K562 (cell line): Measurements from ENCODE around the gene APOLD1. TPM values are rescaled to one million over a fixed set of nuclear protein-coding genes. Genes with fewer than 3 reads are reported as not detected.

Experiments used
- ATAC-seq: fragments of 200-7000 bp; cut with Tn5 transposase; 3 replicates; pipeline ENCODE4 v1.9.1; 2020; ENCODE audit warnings: moderate library complexity
- BruUV-seq: library from RNA; stranded (reverse); fragments of 400-500 nt; replicated peaks from 2 replicates; lab custom pipeline; 2021; lab: Mats Ljungman, UMichigan
- CTCF ChIA-PET: fragments of 300-600 bp; formaldehyde crosslinking; extraction: SDS; loops from one replicate; lab custom pipeline; 2021; ENCODE audit warnings: low intra/inter-chr PET ratio; lab: Yijun Ruan, JAX
- POLR2A ChIA-PET: fragments of 300-600, 350-650 bp; sonication (Branson Sonifier 250); formaldehyde crosslinking; extraction: SDS; loops from one replicate; lab custom pipeline; 2021; ENCODE audit warnings: antibody characterized with exemption, inconsistent platforms; lab: Yijun Ruan, JAX
- DNase-seq, 4 experiments: peaks; one replicate each; pipeline versions ENCODE4 v3.0.0 to v3.0.0-alpha.2; 2011 to 2018; ENCODE audit warnings: low spot score in 3 of 4, mixed read lengths in 3 of 4; ENCODE audit errors: extremely low read depth in 1 of 4
- FAIRE-seq: peaks from 2 replicates; lab custom pipeline; 2011; peaks lifted over from hg19 to GRCh38; lab: Jason Lieb, UNC
- H2AFZ ChIP-seq: 2 replicates; pipeline ENCODE4 v1.6.0; 2011; ENCODE audit warnings: low read depth, low read length, control low read depth, inconsistent platforms
- H3K27ac ChIP-seq: fragments of 200-600 bp; 3 replicates; pipeline ENCODE4 v1.8.0; 2011; ENCODE audit warnings: low read depth, mild to moderate bottlenecking, control low read depth, inconsistent platforms, low read length, moderate library complexity, mixed read lengths; ENCODE audit errors: extremely low read depth
- H3K27me3 ChIP-seq, 2 experiments: fragments of 300-600 bp in 1 of 2; 2 replicates in 1 of 2; 3 replicates in 1 of 2; pipeline versions ENCODE4 v1.6.0 to v1.8.0; 2011; ENCODE audit warnings: inconsistent platforms in 2 of 2, low read length in 2 of 2, mild to moderate bottlenecking in 1 of 2, mixed read lengths in 1 of 2, moderate library complexity in 1 of 2; ENCODE audit not compliant: control insufficient read depth in 2 of 2, insufficient read depth in 2 of 2
- H3K36me3 ChIP-seq: fragments of 300-600 bp; 3 replicates; pipeline ENCODE4 v1.8.0; 2011; ENCODE audit warnings: mild to moderate bottlenecking, low read length, inconsistent platforms; ENCODE audit not compliant: control insufficient read depth, insufficient read depth
- H3K4me1 ChIP-seq, 2 experiments: fragments of 200-600 bp in 1 of 2; replicated peaks in 1 of 2; 2 replicates in 1 of 2; 3 replicates in 1 of 2; pipeline versions ENCODE4 v1.5.1 to v1.8.0; 2011; ENCODE audit warnings: inconsistent platforms in 2 of 2, low read length in 2 of 2, mild to moderate bottlenecking in 1 of 2, mixed read lengths in 1 of 2, moderate library complexity in 1 of 2; ENCODE audit not compliant: control insufficient read depth in 2 of 2, insufficient read depth in 2 of 2
- H3K4me2 ChIP-seq: 2 replicates; pipeline ENCODE4 v1.6.1; 2011; ENCODE audit warnings: low read length, control low read depth, inconsistent platforms, mixed read lengths; ENCODE audit not compliant: insufficient read depth
- H3K4me3 ChIP-seq: fragments of 200-600 bp; sonication (generic), shearing (Covaris generic); 2 replicates; pipeline ENCODE4 v1.5.1; 2016; ENCODE audit warnings: control low read depth, inconsistent platforms
- H3K79me2 ChIP-seq: fragments of 200-600 bp; 3 replicates; pipeline ENCODE4 v1.8.0; 2011; ENCODE audit warnings: low read length, inconsistent platforms; ENCODE audit not compliant: control insufficient read depth, insufficient read depth
- H3K9ac ChIP-seq, 2 experiments: 2 replicates each; pipeline versions ENCODE4 v1.6.0 to v1.6.1; 2011; ENCODE audit warnings: low read depth in 2 of 2, low read length in 2 of 2, control low read depth in 1 of 2, inconsistent platforms in 1 of 2, mild to moderate bottlenecking in 1 of 2, mixed read lengths in 1 of 2; ENCODE audit not compliant: insufficient read depth in 1 of 2
- H3K9me1 ChIP-seq: one replicate; pipeline ENCODE4 v1.6.0; 2011; ENCODE audit warnings: inconsistent platforms, mild to moderate bottlenecking, low read length, moderate library complexity; ENCODE audit not compliant: control insufficient read depth, insufficient read depth
- H3K9me3 ChIP-seq: replicated peaks from 2 replicates; pipeline ENCODE4 v1.5.1; 2011; ENCODE audit warnings: low read depth, low read length, inconsistent platforms; ENCODE audit not compliant: control insufficient read depth, insufficient read depth
- H4K20me1 ChIP-seq: replicated peaks from 2 replicates; pipeline ENCODE4 v1.6.1; 2011; ENCODE audit warnings: low read length, inconsistent platforms, mixed read lengths; ENCODE audit not compliant: control insufficient read depth, insufficient read depth
- GTF2F1 ChIP-seq: IDR thresholded peaks from 2 replicates; pipeline ENCODE4 v1.6.1; 2011; ENCODE audit warnings: low read depth, low read length, improper control_type of control experiment
- HDAC8 ChIP-seq: fragments of 450-650 bp; IDR thresholded peaks from 2 replicates; pipeline ENCODE4 v1.6.1; 2016; ENCODE audit warnings: mild to moderate bottlenecking, missing genetic modification characterization, moderate library complexity, missing compliant biosample characterization
- ID3 ChIP-seq, 2 experiments: fragments of 250-450 bp in 1 of 2; fragments of 450-650 bp in 1 of 2; sonication (Bioruptor Pico) in 1 of 2; IDR thresholded peaks; 2 replicates each; pipeline versions ENCODE4 v1.6.1 to v1.8.0; 2016 to 2021; ENCODE audit warnings: mild to moderate bottlenecking in 2 of 2, moderate library complexity in 2 of 2, missing compliant biosample characterization in 1 of 2, missing genetic modification characterization in 1 of 2
- JUN ChIP-seq, 2 experiments: sonication (generic) in 1 of 2; formaldehyde crosslinking in 1 of 2; IDR thresholded peaks; 2 replicates each; pipeline versions ENCODE4 v1.6.1 to v1.8.0; 2012 to 2022; ENCODE audit warnings: borderline replicate concordance in 2 of 2, mild to moderate bottlenecking in 2 of 2, improper control_type of control experiment in 1 of 2, low read depth in 1 of 2, low read length in 1 of 2, missing genetic modification reagents in 1 of 2
- LARP7 ChIP-seq: fragments of 450-650 bp; IDR thresholded peaks from 2 replicates; pipeline ENCODE4 v1.6.1; 2016
- SIN3A ChIP-seq, 2 experiments: fragments of 150-350 bp in 1 of 2; IDR thresholded peaks; 2 replicates each; pipeline ENCODE4 v1.6.1; 2011 to 2016; ENCODE audit warnings: borderline replicate concordance in 2 of 2, low read depth in 2 of 2, low read length in 2 of 2, mild to moderate bottlenecking in 2 of 2, moderate library complexity in 2 of 2; ENCODE audit not compliant: control insufficient read depth in 1 of 2
- WGBS: fragments of 100-300 bp; shearing (Covaris generic); methylation state at CpG from one replicate; pipeline ENCODE4 v1.1.6; 2016; ENCODE audit warnings: low coverage, mixed read lengths; ENCODE audit not compliant: insufficient coverage; ENCODE audit errors: missing lambda C conversion rate; 5-methylcytosine and 5-hydroxymethylcytosine counted together
- in situ Hi-C: fragments of 300-500 bp; cut with MboI; formaldehyde crosslinking; loops from 4 replicates; pipeline ENCODE4 v1.15.0; 2018; ENCODE audit warnings: inconsistent platforms, mixed read lengths
- intact Hi-C: fragments of 100-400 bp; cut with micrococcal nuclease; formaldehyde crosslinking; loops from 2 replicates; pipeline ENCODE4 v1.14.2; 2022
- polyA plus RNA-seq, 8 experiments: library from polyadenylated mRNA; depleted of rRNA in 4 of 8; stranded (reverse) in 5 of 8; unstranded in 3 of 8; fragments of >200 nt; fragmentation: Nextera tagmentation in 2 of 8; fragmentation: Illumina TruSeq in 1 of 8; extraction: Ambion mirVana in 2 of 8; extraction: Trizol in 1 of 8; gene quantifications; 2 replicates each; pipeline versions ENCODE4 v1.2.1 to v1.2.3, GENCODE V29; 2011 to 2014; ENCODE audit warnings: inconsistent platforms in 1 of 8, missing spikeins in 1 of 8
- total RNA-seq, 7 experiments: library from RNA; depleted of rRNA in 6 of 7; stranded (reverse); fragments of >200 nt in 6 of 7; fragmentation: Illumina TruSeq in 2 of 7; extraction: Trizol in 2 of 7; gene quantifications; 2 replicates each; pipeline versions ENCODE4 v1.2.1 to v1.2.3, GENCODE V29; 2011 to 2021; ENCODE audit warnings: low replicate concordance in 1 of 7

Gene APOLD1
- total and polyA plus RNA-seq, 9 of the 15 experiments (the other 6 are each of a cell fraction or from before 2014, with no cell fraction given): 0.28 to 1.1 (median 0.61) TPM

DNA sequence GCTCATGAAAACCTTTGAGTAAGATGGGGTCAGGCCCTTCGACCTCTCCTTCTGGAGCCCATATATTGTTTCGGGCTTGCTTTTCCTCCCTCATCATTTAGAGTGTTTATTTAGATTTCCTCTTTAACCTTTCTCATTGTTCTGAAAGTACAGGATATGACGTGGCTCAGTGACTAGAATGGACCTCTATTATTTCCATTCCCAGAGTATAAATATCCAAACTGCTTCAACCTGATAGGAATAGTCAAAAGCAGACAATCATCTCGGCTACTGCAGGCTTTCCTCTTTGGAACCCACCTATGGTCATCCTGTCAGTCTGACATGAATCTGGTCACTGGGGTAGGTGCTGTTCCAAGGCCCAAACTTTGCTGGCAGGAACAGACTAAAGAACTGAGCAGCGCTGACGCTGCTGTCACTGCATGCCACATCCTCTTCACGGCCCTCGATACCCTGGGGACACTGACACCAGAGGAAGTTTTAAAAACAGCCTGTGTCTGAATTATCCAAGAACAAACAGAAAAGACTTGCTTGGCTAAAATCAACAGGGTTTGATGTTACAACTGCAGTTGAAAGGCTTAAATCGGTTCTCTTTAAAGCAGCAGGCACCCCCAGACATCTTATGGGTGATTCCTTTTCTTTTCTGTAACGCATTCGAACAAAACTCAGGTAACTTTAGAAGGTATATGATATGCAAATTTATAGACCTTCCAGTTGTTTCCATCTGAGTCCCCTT, 22.7 kb downstream of the APOLD1 start:
- no peak overlapping the region for H3K27ac ChIP-seq
- in situ Hi-C loops: no loop called here
- no peaks in the 10 kb centered on the region for H4K20me1 ChIP-seq
- no peak overlapping the region for H3K4me2 ChIP-seq
- H3K79me2 ChIP-seq: peaks cover under 1% of the 10 kb centered on the region; the same call in 2 of the 3 replicates
- no peak overlapping the region for H2AFZ ChIP-seq
- H3K9me1 ChIP-seq: no peaks in the 10 kb centered on the region
- no TSS peak for BruUV-seq
- WGBS: 74% methylated on average over 11 of the region's 11 CpGs
- H3K36me3 ChIP-seq: no peaks in the 10 kb centered on the region
- FAIRE-seq: no peak
- peaks cover 8 to 28% of the 10 kb centered on the region in 2 experiments for H3K4me1 ChIP-seq
- intact Hi-C loops: no loop called here
- TF ChIP-seq SIN3A (IDR thresholded peaks at IDR 0.05; ENCODE audit: borderline replicate concordance in 2 of 2, control insufficient read depth in 1 of 2, low read depth in 2 of 2, low read length in 2 of 2) (no peak), HDAC8 (tag) (no peak), JUN (IDR thresholded peaks at IDR 0.05; ENCODE audit: borderline replicate concordance, low read depth, low read length) (no peak), JUN (CRISPR knock-in tag; IDR thresholded peaks at IDR 0.05; ENCODE audit: borderline replicate concordance) (no peak), LARP7 (no peak), GTF2F1 (no peak), ID3 (CRISPR knock-in tag; IDR thresholded peaks at IDR 0.05) (no peak), ID3 (tag; IDR thresholded peaks at IDR 0.05) (no peak)
- TF ChIP-seq, all 486 proteins: peak for 0
- H3K9me3 ChIP-seq: no peaks in the 10 kb centered on the region
- CTCF ChIA-PET: no interaction called here
- DNase-seq (no peak), ATAC-seq (no peak)
- H3K27me3 ChIP-seq: no peaks in the 10 kb centered on the region
- POLR2A ChIA-PET: no interaction called here
- no peak overlapping the region for H3K4me3 ChIP-seq
- H3K9ac ChIP-seq: no peak overlapping the region
